Prostate gland (tissue), 2 donors: ENCODE measurements around the gene LYZL1. TPM values are rescaled to one million over a fixed set of nuclear protein-coding genes. Genes with fewer than 3 reads are reported as not detected.
"Not testable (repeated sequence)": the region's sequence is repeated elsewhere in the genome, so short reads cannot be mapped to it uniquely, and the experiment has no call there.

Source experiments
- DNase-seq: peaks from one replicate; pipeline ENCODE4 v3.0.0-alpha.2; 2019; ENCODE audit warnings: low spot score
- H3K27ac ChIP-seq, 2 donors: fragments of 200-600 bp; sonication (generic); 2 replicates each; pipeline ENCODE4 v1.5.1; 2017 to 2019
- H3K27me3 ChIP-seq: fragments of 200-600 bp; sonication (generic); replicated peaks from 2 replicates; pipeline ENCODE4 v1.5.1; 2019; ENCODE audit not compliant: insufficient read depth
- H3K36me3 ChIP-seq, 2 donors: fragments of 200-600 bp; sonication (generic); 1 replicate in 1 of 2; 2 replicates in 1 of 2; pipeline versions ENCODE4 v1.5.1 to v1.8.1; 2017 to 2019
- H3K4me1 ChIP-seq: fragments of 200-600 bp; sonication (generic); replicated peaks from 2 replicates; pipeline ENCODE4 v1.5.1; 2019
- H3K4me3 ChIP-seq, 2 donors: fragments of 200-600 bp; sonication (generic); 2 replicates each; pipeline ENCODE4 v1.5.1; 2017 to 2019
- H3K9me3 ChIP-seq: fragments of 200-600 bp; sonication (generic); 2 replicates; pipeline ENCODE4 v1.5.1; 2017
- POLR2A ChIP-seq: fragments of 450-650 bp; IDR thresholded peaks from one replicate; pipeline ENCODE4 v1.6.1; 2016; ENCODE audit warnings: antibody characterized with exemption, mild to moderate bottlenecking
- POLR2AphosphoS5 ChIP-seq: sonication (generic); formaldehyde crosslinking; IDR thresholded peaks from one replicate; pipeline ENCODE4 v1.6.1; 2017; ENCODE audit warnings: antibody characterized with exemption
- WGBS: methylation state at CpG from one replicate; pipeline ENCODE4 v1.1.5; 2018; 5-methylcytosine and 5-hydroxymethylcytosine counted together
- intact Hi-C: fragments of 100-400 bp; cut with DNase I; formaldehyde crosslinking; loops from one replicate; pipeline ENCODE4 v1.14.2; 2022
- total RNA-seq, 2 donors: library from RNA; depleted of rRNA; stranded (reverse); fragments of >200 nt; gene quantifications; one replicate each; pipeline ENCODE4 v1.1.0, GENCODE V29; 2016
- TF ChIP-seq, protein P1 (sequence below), 4 experiments: fragments of 200-600 bp in 2 of 4; fragments of 450-650 bp in 2 of 4; sonication (generic) in 2 of 4; IDR thresholded peaks; 1 replicate in 3 of 4; 2 replicates in 1 of 4; pipeline ENCODE4 v1.5.1; 2016 to 2019; ENCODE audit warnings: antibody characterized with exemption in 4 of 4, mild to moderate bottlenecking in 2 of 4, moderate library complexity in 2 of 4

The LYZL1 gene
- total RNA-seq, 2 donors from 2014 or later = 9.5 TPM; not detected in 1

DNA sequence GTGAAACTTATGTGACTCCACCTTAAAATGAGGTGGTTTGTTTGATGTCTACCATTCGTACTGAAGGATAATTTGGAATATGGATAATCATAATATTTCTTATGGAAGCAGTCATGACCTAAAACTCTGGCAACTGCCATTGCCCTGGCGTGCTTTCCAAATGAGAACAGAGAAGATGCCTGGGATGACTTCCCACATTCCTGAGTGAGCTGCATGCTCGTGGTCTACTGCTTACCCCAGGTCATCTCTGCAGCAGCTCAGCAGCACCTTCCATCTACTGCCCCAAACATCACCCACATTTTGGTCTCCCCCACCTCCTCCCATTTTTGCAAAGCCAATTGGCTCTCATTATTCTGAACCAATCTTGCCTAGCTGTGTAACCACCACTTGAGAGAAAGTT, 40.1 kb downstream of the LYZL1 start:
- Histone ChIP-seq H3K27ac (no peak overlapping the region), H3K36me3 (no peaks in the 10 kb centered on the region)

DNA sequence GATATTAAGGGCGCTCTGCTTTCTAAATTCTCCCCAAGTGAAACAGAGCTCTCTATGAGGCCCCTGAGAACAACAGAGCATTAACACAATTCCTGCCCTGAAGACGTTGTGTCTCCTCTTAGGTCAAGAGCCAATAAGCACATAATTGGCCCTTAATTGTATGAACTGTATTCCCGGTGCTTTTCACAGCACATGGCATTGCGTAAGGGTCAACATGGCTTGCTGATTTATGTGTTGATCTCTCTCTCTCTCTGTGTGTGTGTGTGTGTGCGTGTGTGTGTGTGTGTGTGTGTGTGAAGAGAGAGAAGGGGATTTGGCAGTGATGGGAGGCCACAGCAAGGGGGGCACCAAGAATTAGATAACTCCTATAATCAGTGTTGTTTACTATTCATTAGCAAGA, 40.5 kb downstream of the LYZL1 start:
- Histone ChIP-seq H3K27ac (no peak overlapping the region), H3K9me3 (no peaks in the 10 kb centered on the region), H3K36me3 (no peaks in the 10 kb centered on the region), H3K4me1 (no peaks in the 10 kb centered on the region), H3K27me3 (no peaks in the 10 kb centered on the region), H3K4me3 (no peak overlapping the region)
- no peak for DNase-seq
- WGBS = 59% methylated on average over 5 of the region's 5 CpGs
- intact Hi-C loops = no loop called here
- TF ChIP-seq, protein P1, sequence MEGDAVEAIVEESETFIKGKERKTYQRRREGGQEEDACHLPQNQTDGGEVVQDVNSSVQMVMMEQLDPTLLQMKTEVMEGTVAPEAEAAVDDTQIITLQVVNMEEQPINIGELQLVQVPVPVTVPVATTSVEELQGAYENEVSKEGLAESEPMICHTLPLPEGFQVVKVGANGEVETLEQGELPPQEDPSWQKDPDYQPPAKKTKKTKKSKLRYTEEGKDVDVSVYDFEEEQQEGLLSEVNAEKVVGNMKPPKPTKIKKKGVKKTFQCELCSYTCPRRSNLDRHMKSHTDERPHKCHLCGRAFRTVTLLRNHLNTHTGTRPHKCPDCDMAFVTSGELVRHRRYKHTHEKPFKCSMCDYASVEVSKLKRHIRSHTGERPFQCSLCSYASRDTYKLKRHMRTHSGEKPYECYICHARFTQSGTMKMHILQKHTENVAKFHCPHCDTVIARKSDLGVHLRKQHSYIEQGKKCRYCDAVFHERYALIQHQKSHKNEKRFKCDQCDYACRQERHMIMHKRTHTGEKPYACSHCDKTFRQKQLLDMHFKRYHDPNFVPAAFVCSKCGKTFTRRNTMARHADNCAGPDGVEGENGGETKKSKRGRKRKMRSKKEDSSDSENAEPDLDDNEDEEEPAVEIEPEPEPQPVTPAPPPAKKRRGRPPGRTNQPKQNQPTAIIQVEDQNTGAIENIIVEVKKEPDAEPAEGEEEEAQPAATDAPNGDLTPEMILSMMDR (IDR thresholded peaks at IDR 0.05) = no peak
- TF ChIP-seq POLR2A (no peak), POLR2AphosphoS5 (no peak)

More for the DNA sequence above, 40.1 kb downstream of the LYZL1 start:
- intact Hi-C loops = no loop called here
- no peak overlapping the region for H3K4me3 ChIP-seq
- TF ChIP-seq POLR2A (no peak), POLR2AphosphoS5 (no peak)
- TF ChIP-seq, protein P1 (IDR thresholded peaks at IDR 0.05) = no peak
- no peaks in the 10 kb centered on the region for H3K9me3 ChIP-seq
- 30% methylated on average over 3 of the region's 3 CpGs for WGBS
- H3K4me1 ChIP-seq = no peaks in the 10 kb centered on the region
- DNase-seq = no peak
- no peaks in the 10 kb centered on the region for H3K27me3 ChIP-seq

DNA sequence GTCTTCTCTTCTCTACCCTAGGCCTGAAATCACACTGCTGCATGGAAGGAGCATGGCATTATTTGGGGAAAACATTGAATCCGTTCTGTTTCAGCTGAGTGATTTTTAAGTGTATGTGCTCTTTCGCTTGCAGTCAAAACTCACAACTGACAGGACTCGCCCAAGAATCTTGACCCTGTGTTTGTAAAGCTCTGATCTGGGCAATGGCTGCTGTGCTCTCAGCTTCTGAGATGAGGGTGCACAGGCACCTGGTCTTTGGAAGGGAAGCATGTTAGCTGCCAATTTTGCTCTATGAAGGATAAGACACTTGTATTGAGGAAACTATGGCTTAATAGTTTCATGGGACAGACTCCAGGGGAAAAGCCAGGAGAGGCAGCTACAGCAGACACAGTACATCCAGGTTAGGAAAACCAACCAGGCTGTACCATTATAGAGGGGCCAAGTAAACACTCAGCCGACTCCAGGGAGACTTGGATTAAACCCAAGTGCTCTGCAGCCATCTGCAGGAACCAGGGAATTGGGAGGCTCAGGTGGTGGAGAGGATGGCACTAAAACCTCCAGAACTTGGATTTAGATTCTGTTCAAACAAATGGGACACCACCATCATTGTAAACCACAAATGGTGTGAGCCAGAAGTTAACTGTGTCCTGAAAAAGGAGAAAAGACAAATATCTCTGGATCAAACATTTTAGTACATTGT, 43.3 kb downstream of the LYZL1 start:
- no peak for DNase-seq
- 73% methylated on average over 4 of the region's 4 CpGs for WGBS
- intact Hi-C loops = no loop called here
- Histone ChIP-seq H3K4me1 (no peaks in the 10 kb centered on the region), H3K36me3 (no peaks in the 10 kb centered on the region), H3K4me3 (no peak overlapping the region), H3K9me3 (no peaks in the 10 kb centered on the region), H3K27me3 (no peaks in the 10 kb centered on the region), H3K27ac (no peak overlapping the region)
- TF ChIP-seq POLR2AphosphoS5 = no peak
- TF ChIP-seq POLR2A = no peak
- TF ChIP-seq, protein P1 (IDR thresholded peaks at IDR 0.05) = no peak

DNA sequence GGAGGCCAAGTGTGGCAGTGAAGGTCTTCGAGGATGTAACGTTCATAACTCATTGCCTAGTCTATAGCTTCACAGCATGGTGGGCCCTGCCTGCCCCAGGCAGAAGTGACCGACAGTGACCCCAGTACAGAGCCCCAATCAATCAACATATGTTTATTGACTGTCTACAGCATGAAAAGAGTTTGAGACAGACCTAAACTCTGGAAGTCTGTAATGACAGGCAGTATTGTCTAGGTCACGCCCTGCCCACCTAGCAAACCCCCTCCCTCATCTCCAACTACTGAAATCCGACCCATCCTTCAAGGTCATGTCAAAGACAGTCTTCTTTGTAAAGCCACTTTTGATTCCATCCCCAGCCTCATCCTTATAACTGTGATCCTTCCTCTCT, 43.9 kb downstream of the LYZL1 start:
- intact Hi-C loops = no loop called here
- no peaks in the 10 kb centered on the region for H3K36me3 ChIP-seq
- 60% methylated on average over 5 of the region's 5 CpGs for WGBS
- no peaks in the 10 kb centered on the region for H3K9me3 ChIP-seq
- no peak for DNase-seq
- H3K27me3 ChIP-seq = no peaks in the 10 kb centered on the region
- H3K27ac ChIP-seq = no peak overlapping the region
- no peak overlapping the region for H3K4me3 ChIP-seq
- no peaks in the 10 kb centered on the region for H3K4me1 ChIP-seq
- TF ChIP-seq POLR2A = no peak
- TF ChIP-seq, protein P1 (IDR thresholded peaks at IDR 0.05) = no peak
- no peak for TF ChIP-seq POLR2AphosphoS5

DNA sequence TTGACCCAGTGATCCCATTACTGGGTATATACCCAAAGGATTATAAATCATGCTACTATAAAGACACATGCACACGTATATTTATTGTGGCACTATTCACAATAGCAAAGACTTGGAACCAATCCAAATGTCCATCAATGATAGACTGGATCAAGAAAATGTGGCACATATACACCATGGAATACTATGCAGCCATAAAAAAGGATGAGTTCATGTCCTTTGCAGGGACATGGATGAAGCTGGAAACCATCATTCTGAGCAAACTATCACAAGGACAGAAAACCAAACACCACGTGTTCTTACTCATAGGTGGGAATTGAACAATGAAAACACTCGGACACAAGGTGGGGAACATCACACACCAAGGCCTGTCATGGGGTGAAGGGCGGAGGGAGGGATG, 48.7 kb downstream of the LYZL1 start:
- intact Hi-C loops, H3K36me3 ChIP-seq, H3K27me3 ChIP-seq, H3K9me3 ChIP-seq, H3K4me1 ChIP-seq, H3K27ac ChIP-seq, DNase-seq, H3K4me3 ChIP-seq: not testable (repeated sequence)
- 72% methylated on average over 4 of the region's 4 CpGs for WGBS
